ENCODE data around the gene FGD2. TPM values are rescaled to one million over a fixed set of nuclear protein-coding genes. Genes with fewer than 3 reads are reported as not detected.

The FGD2 gene
- total and polyA plus RNA-seq, 2 of the 8 experiments (the other 6 are each of a cell fraction or from before 2014, with no cell fraction given): 0.12 to 0.32 TPM

- Histone ChIP-seq H3K4me3 (ENCODE audit: extremely low read depth in 1 of 4, insufficient read depth in 2 of 4, low read depth in 3 of 4, low read length in 4 of 4) (no peak overlapping the region), H3K79me1 (ENCODE audit: low read depth, low read length) (no peaks in the 10 kb centered on the region), H2BK15ac (ENCODE audit: low read length) (peak overlapping the region; percentile 81), H3K4me1 (replicated peaks in 1 of 4; ENCODE audit: control insufficient read depth in 3 of 4, insufficient read depth in 4 of 4, low read length in 3 of 4) (peaks cover 2 to 12% (median 8%) of the 10 kb centered on the region in 4 experiments), H3K18ac (ENCODE audit: extremely low read depth, low read length) (peak overlapping the region; percentile 39; the same call in 1 of the 2 replicates), H2BK5ac (ENCODE audit: low read depth, low read length) (no peak overlapping the region; the same call in 1 of the 2 replicates), H3K23ac (ENCODE audit: insufficient read length) (no peak overlapping the region), H2BK20ac (ENCODE audit: low read length) (peak overlapping the region; percentile 52; the same call in 1 of the 2 replicates), H3K27me3 (replicated peaks in 1 of 4; ENCODE audit: control insufficient read depth in 3 of 4, extremely low read depth in 1 of 4, insufficient read depth in 3 of 4, low read length in 3 of 4) (no peaks in the 10 kb centered on the region), H3K27ac (ENCODE audit: low read depth, low read length) (no peak overlapping the region), H2AK5ac (ENCODE audit: low read depth, low read length) (no peak overlapping the region), H4K91ac (replicated peaks; ENCODE audit: insufficient read length, low read length) (peak overlapping the region; percentile 2), H4K8ac (ENCODE audit: extremely low read depth, insufficient read depth, low read length) (no peak overlapping the region), H3K79me2 (ENCODE audit: control insufficient read depth in 1 of 2, insufficient read depth in 2 of 2, low read length in 2 of 2) (no peaks in the 10 kb centered on the region), H3K9me3 (ENCODE audit: insufficient read depth in 2 of 2, low read depth in 1 of 2, low read length in 1 of 2) (no peaks in the 10 kb centered on the region), H3K4ac (replicated peaks; ENCODE audit: insufficient read length, low read depth, low read length) (no peak overlapping the region), H3K4me2 (ENCODE audit: insufficient read depth in 1 of 2, low read depth in 2 of 2, low read length in 2 of 2) (no peak overlapping the region), H3K23me2 (ENCODE audit: low read depth, low read length) (no peaks in the 10 kb centered on the region), H3K14ac (ENCODE audit: insufficient read length) (no peak overlapping the region), H3K36me3 (ENCODE audit: control insufficient read depth in 2 of 4, insufficient read depth in 4 of 4, low read length in 3 of 4) (no peaks in the 10 kb centered on the region), H4K5ac (ENCODE audit: insufficient read length, low read depth, low read length) (no peak overlapping the region), H2BK12ac (ENCODE audit: low read depth, low read length) (peak overlapping the region; percentile 69; the same call in 1 of the 2 replicates), H2BK120ac (replicated peaks; ENCODE audit: low read depth, low read length) (no peak overlapping the region), H4K20me1 (replicated peaks in 1 of 2; ENCODE audit: control insufficient read depth in 1 of 2, insufficient read depth in 2 of 2, low read length in 2 of 2) (no peaks in the 10 kb centered on the region), H2AFZ (ENCODE audit: low read length) (no peak overlapping the region), H3K9ac (replicated peaks in 1 of 4; ENCODE audit: extremely low read depth in 1 of 4, low read depth in 3 of 4, low read length in 3 of 4) (no peak overlapping the region), H3K56ac (replicated peaks; ENCODE audit: insufficient read length, low read depth, low read length) (no peak overlapping the region)
- no peak for DNase-seq (ENCODE audit: low read depth in 1 of 2, low spot score in 2 of 2)
- no peak for FAIRE-seq
- TF ChIP-seq BACH1 (IDR thresholded peaks at IDR 0.05; ENCODE audit: low read length): no peak
- TF ChIP-seq BCL11A (IDR thresholded peaks at IDR 0.05; ENCODE audit: low read depth in 2 of 2, low read length in 2 of 2): no peak
- TF ChIP-seq CBX8 (IDR thresholded peaks at IDR 0.05; ENCODE audit: borderline replicate concordance, low read depth, low read length): no peak
- no peak for TF ChIP-seq ASH2L (IDR thresholded peaks at IDR 0.05; ENCODE audit: low read length)
- no peak for TF ChIP-seq USF2 (IDR thresholded peaks at IDR 0.05; ENCODE audit: low read length)
- no peak for TF ChIP-seq ATF2 (IDR thresholded peaks at IDR 0.05; ENCODE audit: low read length)
- TF ChIP-seq PHF8 (conservative IDR thresholded peaks at IDR 0.05; ENCODE audit: low read depth, low read length): no peak
- no peak for TF ChIP-seq CEBPB (IDR thresholded peaks at IDR 0.05; ENCODE audit: low read depth, low read length)
- TF ChIP-seq RFX5 (IDR thresholded peaks at IDR 0.05; ENCODE audit: borderline replicate concordance, low read depth, low read length): no peak
- ChIA-PET POLR2A (ENCODE audit: partially characterized antibody) (interaction anchor here (1.0 to 2.1 kb wide), 3 partner anchors 9 to 69 kb away, joined by 5 to 6 read pairs (median 5); no protein-coding TSS in a partner anchor), CTCF (ENCODE audit: partially characterized antibody) (interaction anchor here (0.5 to 6.9 kb wide), 8 partner anchors 11 to 84 kb away, joined by 3 to 91 read pairs (median 4); no protein-coding TSS in a partner anchor)
- WGBS, 2 experiments (ENCODE audit: extremely low coverage in 1 of 2, insufficient coverage in 1 of 2, insufficient read length in 1 of 2, insufficient replicate concordance in 2 of 2, low coverage in 1 of 2, low lambda C conversion rate in 2 of 2, missing lambda C conversion rate in 1 of 2): 91% methylated on average over 17 of the region's 17 CpGs; no CpG with 5 or more reads in 1 of the 2 experiments
These were observed 63.2 kb downstream of the FGD2 start for GRCh38 chr6:37068356-37069270.

Data from H1 (cell line).